Tibial nerve (tissue), 4 donors: ENCODE data around the gene CD34. TPM values are rescaled to one million over a fixed set of nuclear protein-coding genes. Genes with fewer than 3 reads are reported as not detected.

ENCODE experiments used
- DNase-seq, 2 donors: peaks; one replicate each; pipeline ENCODE4 v3.0.0-alpha.2; 2019; ENCODE audit warnings: low spot score in 2 of 2
- H3K27ac ChIP-seq, 4 donors: fragments of 200-600 bp; sonication (generic) in 3 of 4; one replicate each; pipeline ENCODE4 v1.5.1; 2017 to 2019; ENCODE audit warnings: mild to moderate bottlenecking in 1 of 4
- H3K27me3 ChIP-seq, 2 donors: fragments of 200-600 bp; sonication (generic) in 1 of 2; one replicate each; pipeline versions ENCODE4 v1.5.1 to v1.6.0; 2017 to 2019
- H3K36me3 ChIP-seq, 3 donors: fragments of 200-600 bp; sonication (generic); one replicate each; pipeline ENCODE4 v1.5.1; 2018 to 2019
- H3K4me1 ChIP-seq, 4 donors: fragments of 200-600 bp; sonication (generic) in 3 of 4; one replicate each; pipeline ENCODE4 v1.5.1; 2017 to 2019
- H3K4me3 ChIP-seq, 4 donors: fragments of 200-600 bp; sonication (generic) in 3 of 4; one replicate each; pipeline ENCODE4 v1.5.1; 2017 to 2019; ENCODE audit warnings: mild to moderate bottlenecking in 1 of 4, moderate library complexity in 1 of 4
- H3K9me3 ChIP-seq, 4 donors: fragments of 200-600 bp; sonication (generic) in 3 of 4; one replicate each; pipeline ENCODE4 v1.5.1; 2017 to 2019
- CTCF ChIP-seq, 5 experiments: fragments of 200-600 bp in 3 of 5; fragments of 450-650 bp in 2 of 5; sonication (generic) in 3 of 5; IDR thresholded peaks; one replicate each; pipeline ENCODE4 v1.5.1; 2016 to 2019; ENCODE audit warnings: antibody characterized with exemption in 5 of 5, mild to moderate bottlenecking in 3 of 5, moderate library complexity in 2 of 5
- EP300 ChIP-seq, 2 donors: sonication (generic); formaldehyde crosslinking; IDR thresholded peaks; one replicate each; pipeline ENCODE4 v1.6.1; 2017; ENCODE audit warnings: antibody characterized with exemption in 2 of 2, mild to moderate bottlenecking in 1 of 2
- POLR2A ChIP-seq, 2 donors: fragments of 450-650 bp; IDR thresholded peaks; one replicate each; pipeline ENCODE4 v1.6.1; 2017; ENCODE audit warnings: antibody characterized with exemption in 2 of 2, mild to moderate bottlenecking in 2 of 2, moderate library complexity in 2 of 2
- WGBS, 2 donors: methylation state at CpG; one replicate each; pipeline ENCODE4 v1.1.5; 2018; 5-methylcytosine and 5-hydroxymethylcytosine counted together
- total RNA-seq, 4 donors: library from RNA; depleted of rRNA; stranded (reverse); fragments of >200 nt; gene quantifications; one replicate each; pipeline ENCODE4 v1.1.0, GENCODE V29; 2016

CD34 gene
- total RNA-seq, 4 donors from 2014 or later, result 38.5 to 73.7 (median 55.3) TPM

- no peaks in the 10 kb centered on the region for H3K36me3 ChIP-seq
- no peaks in the 10 kb centered on the region for H3K9me3 ChIP-seq
- H3K27ac ChIP-seq, result no peak overlapping the region
- TF ChIP-seq CTCF (IDR thresholded peaks at IDR 0.05) (peak in 1 of 5 experiments; percentile 20), EP300 (IDR thresholded peaks at IDR 0.05) (no peak)
- no peaks in the 10 kb centered on the region for H3K27me3 ChIP-seq
- peaks cover 0 to 37% (median 18%) of the 10 kb centered on the region in 4 donors for H3K4me1 ChIP-seq
- DNase-seq, result no peak
- WGBS, 2 donors, result 57 to 64% methylated on average over 4 of the region's 4 CpGs
- no peak overlapping the region for H3K4me3 ChIP-seq
Measured at GRCh38 chr1:207876131-207876530, 34.8 kb downstream of the CD34 start.

- WGBS, 2 donors, result 60 to 70% methylated on average over 4 of the region's 4 CpGs
- H3K27ac ChIP-seq, result peak overlapping the region in 1 of 4 donors; percentile 53
- DNase-seq, result no peak
- H3K9me3 ChIP-seq, result no peaks in the 10 kb centered on the region
- H3K36me3 ChIP-seq, result no peaks in the 10 kb centered on the region
- no peak overlapping the region for H3K4me3 ChIP-seq
- H3K27me3 ChIP-seq, result no peaks in the 10 kb centered on the region
- peaks cover 0 to 41% (median 21%) of the 10 kb centered on the region in 4 donors for H3K4me1 ChIP-seq
- no peak for TF ChIP-seq CTCF (IDR thresholded peaks at IDR 0.05)
- no peak for TF ChIP-seq EP300 (IDR thresholded peaks at IDR 0.05)
- TF ChIP-seq POLR2A (IDR thresholded peaks at IDR 0.05), result no peak
Measured at GRCh38 chr1:207875532-207875931, 35.4 kb downstream of the CD34 start.

- Histone ChIP-seq H3K9me3 (no peaks in the 10 kb centered on the region), H3K27ac (peak overlapping the region in 3 of 4 donors; percentile 38 to 58 (median 41)), H3K4me1 (peaks cover 0 to 56% (median 31%) of the 10 kb centered on the region in 4 donors), H3K36me3 (no peaks in the 10 kb centered on the region), H3K4me3 (no peak overlapping the region), H3K27me3 (no peaks in the 10 kb centered on the region)
- TF ChIP-seq CTCF (IDR thresholded peaks at IDR 0.05), result no peak
- no peak for TF ChIP-seq EP300 (IDR thresholded peaks at IDR 0.05)
- no peak for TF ChIP-seq POLR2A (IDR thresholded peaks at IDR 0.05)
- no peak for DNase-seq
- 40 to 54% methylated on average over 8 of the region's 8 CpGs for WGBS, 2 donors
Measured at GRCh38 chr1:207873055-207873890, 37.7 kb downstream of the CD34 start.

- H3K27me3 ChIP-seq, result no peaks in the 10 kb centered on the region
- H3K36me3 ChIP-seq, result no peaks in the 10 kb centered on the region
- H3K4me3 ChIP-seq, result no peak overlapping the region
- H3K27ac ChIP-seq, result peak overlapping the region in 2 of 4 donors; percentile 38 to 58
- TF ChIP-seq POLR2A (IDR thresholded peaks at IDR 0.05) (no peak), CTCF (IDR thresholded peaks at IDR 0.05) (no peak), EP300 (IDR thresholded peaks at IDR 0.05) (no peak)
- 92 to 96% methylated on average over 2 of the region's 2 CpGs for WGBS, 2 donors
- no peak for DNase-seq
- no peaks in the 10 kb centered on the region for H3K9me3 ChIP-seq
- H3K4me1 ChIP-seq, result peaks cover 0 to 58% (median 33%) of the 10 kb centered on the region in 4 donors
Measured at GRCh38 chr1:207872621-207873020, 38.3 kb downstream of the CD34 start.

- Histone ChIP-seq H3K27me3 (no peaks in the 10 kb centered on the region), H3K36me3 (peaks cover 0 to under 1% (median 0%) of the 10 kb centered on the region in 3 donors), H3K4me3 (no peak overlapping the region), H3K9me3 (no peaks in the 10 kb centered on the region), H3K4me1 (peaks cover 0 to 73% (median 47%) of the 10 kb centered on the region in 4 donors), H3K27ac (peak overlapping the region in 3 of 4 donors; percentile 10 to 99 (median 97))
- no peak for TF ChIP-seq EP300 (IDR thresholded peaks at IDR 0.05)
- TF ChIP-seq POLR2A (IDR thresholded peaks at IDR 0.05), result no peak
- TF ChIP-seq CTCF (IDR thresholded peaks at IDR 0.05), result no peak
- WGBS, 2 donors, result 88 to 90% methylated on average over 6 of the region's 6 CpGs
- no peak for DNase-seq
Measured at GRCh38 chr1:207871117-207871649, 39.7 kb downstream of the CD34 start.
